Activated effector memory CD4-positive, alpha-beta T cell treated with Interleukin-2 at 50 U/mL for 16 hours (primary cell): Measurements from ENCODE around the gene DESI1.
"Not testable (repeated sequence)": the region's sequence is repeated elsewhere in the genome, so short reads cannot be mapped to it uniquely, and the experiment has no call there.

Experiments
- DNase-seq: peaks from one replicate; pipeline ENCODE4 v3.0.0-alpha.2; 2020

Gene DESI1

DNA sequence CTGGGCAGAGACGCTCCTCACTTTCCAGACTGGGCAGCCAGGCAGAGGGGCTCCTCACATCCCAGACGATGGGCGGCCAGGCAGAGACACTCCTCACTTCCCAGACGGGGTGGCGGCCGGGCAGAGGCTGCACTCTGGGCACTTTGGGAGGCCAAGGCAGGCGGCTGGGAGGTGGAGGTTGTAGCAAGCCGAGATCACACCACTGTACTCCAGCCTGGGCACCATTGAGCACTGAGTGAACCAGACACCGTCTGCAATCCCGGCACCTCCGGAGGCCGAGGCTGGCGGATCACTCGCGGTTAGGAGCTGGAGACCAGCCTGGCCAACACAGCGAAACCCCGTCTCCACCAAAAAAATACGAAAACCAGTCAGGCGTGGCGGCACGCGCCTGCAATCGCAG lies 10.8 kb upstream of the DESI1 start:
- not testable (repeated sequence) for DNase-seq

DNA sequence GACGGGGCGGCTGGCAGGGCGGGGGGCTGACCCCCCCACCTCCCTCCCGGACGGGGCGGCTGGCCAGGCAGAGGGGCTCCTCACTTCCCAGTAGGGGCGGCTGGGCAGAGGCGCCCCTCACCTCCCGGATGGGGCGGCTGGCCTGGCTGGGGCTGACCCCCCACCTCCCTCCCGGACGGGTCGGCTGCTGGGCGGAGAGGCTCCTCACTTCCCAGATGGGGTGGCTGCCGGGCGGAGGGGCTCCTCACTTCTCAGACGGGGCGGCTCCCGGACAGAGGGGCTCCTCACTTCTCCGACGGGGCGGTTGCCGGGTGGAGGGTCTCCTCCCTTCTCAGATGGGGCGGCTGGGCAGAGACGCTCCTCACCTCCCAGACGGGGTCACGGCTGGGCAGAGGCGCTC lies 10.3 kb upstream of the DESI1 start:
- not testable (repeated sequence) for DNase-seq

DNA sequence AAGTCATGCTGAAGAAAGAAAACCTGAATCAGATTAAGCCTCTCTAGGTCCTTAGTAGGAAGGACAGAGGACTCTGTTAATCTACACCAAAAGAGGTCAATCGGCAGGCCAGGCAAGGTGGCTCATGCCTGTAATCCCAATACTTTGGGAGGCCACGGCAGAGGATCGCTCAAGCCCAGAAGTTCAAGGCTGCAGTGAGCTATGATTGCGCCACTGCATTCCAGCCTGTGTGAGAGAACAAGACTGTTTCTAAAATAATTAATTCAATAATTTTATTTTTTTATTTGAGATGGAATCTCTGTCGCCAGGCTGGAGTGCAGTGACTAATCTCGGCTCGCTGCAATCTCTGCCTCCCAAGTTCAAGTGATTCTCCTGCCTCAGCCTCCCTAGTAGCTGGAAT lies 4.7 kb upstream of the DESI1 start:
- DNase-seq = no peak

DNA sequence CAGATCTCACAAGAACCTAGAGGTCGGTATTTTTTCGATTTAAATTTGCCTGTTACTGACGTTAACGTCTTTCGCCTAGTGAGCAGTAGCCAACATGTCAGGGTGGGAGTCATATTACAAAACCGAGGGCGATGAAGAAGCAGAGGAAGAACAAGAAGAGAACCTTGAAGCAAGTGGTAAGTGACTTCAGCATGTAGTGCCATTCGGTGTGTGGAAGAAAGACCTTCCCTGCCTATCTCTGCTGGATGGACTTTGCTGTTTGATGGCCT lies 1.0 kb upstream of the DESI1 start:
- no peak for DNase-seq

DNA sequence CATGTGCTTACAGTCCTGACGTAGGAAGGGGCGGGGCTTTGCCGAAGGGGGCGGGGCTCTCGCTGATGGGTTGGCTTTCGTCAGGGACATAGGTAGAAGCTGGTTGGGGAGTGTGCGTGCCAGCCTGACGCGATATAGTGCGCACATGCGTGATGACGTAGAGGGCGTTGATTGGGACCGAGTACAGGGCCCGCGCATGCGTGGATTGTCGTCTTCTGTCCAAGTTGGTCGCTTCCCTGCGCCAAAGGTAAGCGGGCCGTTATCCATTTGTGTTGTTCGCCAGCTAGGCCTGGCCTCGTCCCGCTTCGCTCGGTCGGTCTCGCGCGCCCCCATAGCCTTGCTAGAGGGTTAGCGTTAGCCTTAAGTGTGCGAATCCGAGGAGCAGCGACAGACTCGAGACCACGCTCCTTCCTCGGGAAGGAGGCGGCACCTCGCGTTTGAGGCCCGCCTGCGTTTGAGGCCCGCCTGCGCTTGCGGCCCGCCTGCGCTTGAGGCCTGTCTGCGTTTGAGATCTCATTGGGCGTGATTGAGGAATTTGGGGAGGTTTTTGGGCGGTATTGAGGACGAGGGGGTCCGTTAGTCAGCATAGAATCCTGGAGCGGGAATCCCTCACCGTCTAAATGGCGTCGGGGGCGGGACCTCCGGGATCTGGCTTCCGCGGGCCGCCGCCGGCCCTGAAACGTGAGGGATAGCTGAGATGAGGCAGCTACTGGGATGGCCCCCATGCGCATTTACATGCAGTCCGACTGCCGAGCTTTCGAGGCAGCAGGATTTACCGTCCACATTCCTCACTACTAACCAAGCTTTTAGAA lies 462 bp upstream of the DESI1 start, which contains the start of gene XRCC6:
XRCC6 (plus strand) TSS at position 197 of the 812 bp plus-strand sequence. CDS start 710 bp downstream, outside the sequence.
- peak; percentile 99 for DNase-seq

DNA sequence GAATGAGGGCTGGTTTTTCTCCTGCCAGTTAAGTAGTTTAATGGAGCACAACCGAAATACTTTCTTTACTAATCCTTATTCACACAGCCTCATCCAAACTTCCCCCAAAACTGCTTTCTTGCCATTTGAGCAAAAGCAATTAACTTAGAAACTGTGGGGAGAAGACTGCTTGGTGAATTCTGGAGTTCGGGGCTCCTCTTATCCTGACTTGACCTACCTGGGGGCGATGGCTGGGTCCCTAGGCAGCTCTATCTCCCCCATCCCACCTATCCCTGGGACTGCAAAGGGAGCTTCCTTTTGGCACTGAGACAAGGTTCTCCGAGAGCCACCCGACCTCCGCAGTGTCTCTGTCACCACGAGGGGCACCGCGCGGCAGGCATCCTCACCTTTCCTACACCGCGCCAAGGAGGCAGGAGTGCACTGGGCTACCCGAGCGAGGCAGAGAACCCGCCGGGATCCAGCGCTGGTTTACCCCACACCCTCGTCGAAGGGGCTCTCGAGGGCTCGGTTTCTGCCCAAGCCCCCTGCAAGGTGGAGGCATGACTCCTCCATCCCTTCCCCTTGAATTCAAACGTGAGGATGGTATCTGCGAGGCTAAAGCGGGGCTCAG lies 759 bp downstream of the DESI1 start:
- DNase-seq = peak; percentile 15

DNA sequence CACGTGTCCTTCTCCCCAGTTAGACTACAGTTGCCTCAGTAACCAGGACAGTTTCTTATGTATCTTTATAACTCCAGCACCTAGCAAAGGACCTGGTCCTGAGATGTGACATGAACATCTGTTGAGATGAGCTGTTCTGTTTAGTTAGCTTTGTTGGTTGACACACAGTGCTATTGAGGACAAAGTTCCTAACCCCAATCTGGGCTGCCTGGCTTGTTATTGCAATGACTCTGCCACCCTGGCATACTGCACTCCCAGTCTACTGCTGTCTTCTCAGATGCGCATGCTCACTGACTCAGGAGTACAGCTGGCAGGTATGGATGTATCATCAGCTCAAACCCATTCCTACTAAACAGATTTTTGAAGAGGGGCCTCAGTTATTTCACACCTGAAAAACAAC lies 7.4 kb downstream of the DESI1 start:
- DNase-seq = no peak

DNA sequence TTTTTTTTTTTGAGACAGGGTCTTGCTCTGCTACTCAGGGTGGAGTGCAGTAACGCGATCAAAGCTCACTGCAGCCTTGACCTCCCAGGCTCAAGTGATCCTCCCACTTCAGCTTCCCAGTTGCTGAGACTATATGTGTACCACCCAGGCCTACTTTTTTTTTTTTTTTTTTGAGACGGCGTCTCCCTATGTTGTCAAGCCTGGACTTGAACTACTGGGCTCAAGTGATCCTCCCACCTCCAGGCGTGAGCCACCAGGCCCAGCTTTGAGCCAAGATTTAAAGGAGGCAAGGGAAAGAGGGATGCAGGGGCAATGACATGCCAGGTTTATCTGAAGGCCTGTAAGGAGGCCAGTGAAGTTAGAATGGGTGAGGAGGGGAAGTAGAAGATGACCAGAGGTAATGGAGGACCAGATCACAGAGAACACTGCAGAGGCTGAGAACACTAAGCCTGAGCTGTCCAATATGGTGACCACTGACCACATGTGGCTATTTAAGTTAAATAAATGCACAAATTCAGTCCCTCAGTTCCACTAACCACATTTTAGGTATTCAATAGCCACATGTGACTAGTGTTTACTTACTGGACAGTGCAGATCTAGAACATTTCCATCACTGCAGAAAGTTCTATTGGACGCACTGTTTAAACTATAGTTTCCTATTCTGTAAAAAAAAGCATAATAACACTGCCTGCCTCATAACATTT lies 8.1 kb downstream of the DESI1 start:
- no peak for DNase-seq

DNA sequence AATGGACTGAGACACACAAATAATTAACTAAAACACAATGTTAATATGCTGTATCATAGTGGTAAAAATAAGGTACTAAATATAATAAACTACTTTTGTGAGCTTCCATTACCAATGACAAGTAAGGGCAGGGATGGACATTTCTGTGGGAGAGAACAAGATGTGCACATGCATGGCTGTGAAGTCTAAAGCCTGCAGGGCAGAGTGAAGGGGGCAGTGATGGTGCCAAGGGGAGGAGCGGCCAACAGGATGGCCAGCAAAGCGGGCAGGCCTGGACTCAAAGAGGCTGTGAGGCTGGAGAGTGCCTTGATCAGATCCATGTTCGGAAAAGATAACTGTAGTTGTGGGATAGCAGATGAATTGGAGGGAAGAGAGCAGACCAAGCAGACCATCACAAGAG lies 12.5 kb downstream of the DESI1 start:
- no peak for DNase-seq

DNA sequence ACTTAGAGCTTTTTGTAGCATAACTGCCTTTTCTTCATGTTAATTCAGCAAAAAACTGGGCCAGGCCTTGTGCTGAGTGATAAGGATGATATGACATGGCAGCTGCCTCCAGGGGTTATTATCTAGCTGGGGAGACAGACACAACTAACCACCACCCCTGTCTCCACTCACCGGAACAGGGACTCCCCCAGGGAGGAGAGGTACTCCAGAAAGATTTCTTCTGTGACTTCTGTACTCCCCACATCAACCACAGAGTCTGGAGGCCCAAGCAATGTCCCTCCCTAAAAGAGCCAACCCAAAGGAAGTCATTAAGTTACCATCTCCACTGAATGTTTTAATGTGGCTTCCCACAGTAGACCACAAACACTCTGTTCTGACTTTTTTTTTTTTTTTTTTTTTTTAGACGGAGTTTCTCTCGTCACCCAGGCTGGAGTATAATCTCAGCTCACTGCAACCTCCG lies 16.9 kb downstream of the DESI1 start:
- peak; percentile 32 for DNase-seq

DNA sequence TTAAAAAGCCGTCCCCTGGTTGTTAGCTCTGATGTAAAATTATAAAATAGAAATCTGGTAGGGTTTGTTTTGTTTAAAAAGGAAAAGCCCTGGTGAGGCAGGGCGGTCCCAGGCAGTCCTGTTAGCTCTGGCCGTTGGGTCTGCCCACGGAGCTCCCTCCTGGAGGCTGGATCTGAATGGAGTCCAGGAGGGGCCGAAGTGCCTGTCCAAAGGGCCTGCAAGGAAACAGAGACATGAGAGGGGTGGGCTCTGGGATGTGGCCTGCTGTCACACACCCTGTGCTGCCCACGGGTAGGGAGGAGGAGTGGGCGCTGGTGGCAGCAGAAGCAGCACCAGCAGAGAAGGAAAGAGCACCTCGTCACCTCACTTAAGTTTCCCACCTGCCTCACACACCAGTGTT lies 19.9 kb downstream of the DESI1 start:
- DNase-seq = no peak

DNA sequence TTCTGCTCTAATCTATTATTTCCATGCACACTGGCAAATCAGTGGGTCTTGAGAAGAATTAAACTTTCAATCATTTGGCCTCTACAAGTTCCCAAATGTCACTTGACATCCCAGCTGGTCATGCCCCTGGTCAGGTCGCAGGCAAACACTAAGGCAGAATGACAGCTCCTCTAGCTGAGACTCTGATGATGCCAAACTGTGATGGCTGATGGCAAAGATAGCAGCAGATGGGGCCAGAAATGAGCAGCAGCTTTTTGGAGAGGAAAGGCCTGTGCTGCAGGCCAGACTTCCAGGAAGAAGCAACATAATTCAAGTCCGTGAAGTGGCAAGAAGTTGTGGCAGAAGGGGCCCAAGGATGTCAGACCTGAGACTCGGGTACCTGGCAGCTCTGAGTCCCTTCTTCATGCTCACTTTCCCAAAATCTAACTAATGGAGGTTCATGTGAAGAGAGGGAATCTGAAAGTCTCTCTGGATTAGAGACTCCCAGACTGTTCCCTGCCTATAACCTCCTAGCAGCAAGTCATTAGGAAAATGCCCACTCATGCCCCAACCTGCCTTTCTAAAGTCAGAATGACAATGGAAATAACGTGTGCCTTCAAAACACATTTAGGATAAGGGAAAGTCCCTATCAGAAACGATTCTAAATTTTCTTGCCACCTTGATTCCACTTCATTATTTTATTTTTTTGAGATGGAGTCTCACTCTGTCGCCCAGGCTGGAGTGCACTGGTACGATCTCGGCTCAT lies 21.8 kb downstream of the DESI1 start:
- no peak for DNase-seq

DNA sequence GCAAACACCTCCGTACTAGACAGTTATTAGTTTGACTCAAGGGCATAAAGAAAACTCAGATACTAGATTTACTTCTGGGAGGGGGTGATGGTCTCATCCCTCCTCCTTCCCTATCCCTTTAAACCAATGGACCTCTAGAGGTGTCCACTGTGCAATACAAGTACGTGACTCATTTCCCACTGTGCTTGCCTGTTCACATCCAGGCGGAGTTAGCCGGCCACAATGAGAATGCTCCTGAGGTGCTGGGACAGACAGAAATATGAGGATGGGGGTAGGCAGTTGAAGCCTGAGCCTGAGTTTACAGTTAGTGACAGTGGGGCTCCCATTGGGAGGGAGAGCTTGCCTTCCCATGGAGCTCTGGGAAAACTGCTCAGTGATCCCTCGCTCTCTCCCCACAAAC lies 22.8 kb downstream of the DESI1 start:
- DNase-seq = no peak

DNA sequence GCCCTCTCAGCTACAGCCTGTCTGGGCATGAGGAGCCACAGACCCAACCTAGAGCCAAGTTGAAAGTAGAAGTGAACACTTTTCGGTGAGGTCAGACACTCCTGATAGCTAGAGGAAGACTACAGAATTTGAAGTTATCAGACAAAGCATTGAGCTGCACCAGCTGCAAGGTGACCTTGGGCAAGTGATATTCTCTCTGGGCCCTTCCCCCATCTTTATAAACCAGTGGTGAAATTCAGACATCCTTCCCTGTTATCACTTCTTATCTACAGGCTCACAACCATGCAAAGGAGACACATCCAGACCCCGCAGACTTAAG lies 23.2 kb downstream of the DESI1 start:
- no peak for DNase-seq

DNA sequence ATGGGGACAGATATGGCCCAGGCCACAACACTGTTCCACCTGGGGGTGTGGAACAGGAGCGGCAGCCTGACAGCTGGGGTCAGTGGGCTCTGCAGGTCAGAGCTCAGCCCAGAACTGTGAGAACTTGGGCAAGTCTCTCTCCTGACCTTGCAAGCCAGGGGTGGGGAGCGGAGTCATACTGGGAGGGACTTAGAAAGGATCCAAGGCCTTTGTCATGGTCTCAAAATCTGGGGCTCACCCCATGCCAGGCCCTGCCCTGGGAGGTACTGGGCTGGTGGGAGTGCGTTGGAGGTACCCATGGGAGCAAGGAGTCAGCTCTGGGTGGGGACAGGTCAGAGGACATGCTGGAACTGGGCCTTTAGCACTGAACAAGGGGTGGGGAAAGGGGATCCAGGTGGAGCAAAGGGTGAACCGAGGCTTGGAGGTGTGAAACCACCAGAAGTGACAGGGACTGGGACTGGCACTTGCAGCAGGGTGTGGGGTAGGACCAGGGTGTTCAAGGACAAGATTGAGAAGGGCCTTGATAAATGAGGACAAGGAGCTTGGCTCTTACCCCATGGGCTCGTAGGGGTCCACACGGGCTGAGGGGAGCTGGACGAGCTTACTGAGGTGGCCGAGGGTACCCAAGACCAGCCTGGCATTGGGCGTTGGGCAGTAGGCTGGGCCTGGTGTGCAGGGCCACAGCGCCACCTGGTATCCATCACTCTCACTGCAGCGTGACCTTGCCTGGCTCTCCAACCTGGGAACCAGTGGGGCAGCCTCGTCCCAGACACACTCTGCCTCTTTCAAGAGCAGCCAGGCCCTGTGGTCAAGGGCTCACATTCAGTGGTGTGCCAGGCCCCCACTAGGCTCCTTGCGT lies 23.8 kb downstream of the DESI1 start:
- DNase-seq = no peak

DNA sequence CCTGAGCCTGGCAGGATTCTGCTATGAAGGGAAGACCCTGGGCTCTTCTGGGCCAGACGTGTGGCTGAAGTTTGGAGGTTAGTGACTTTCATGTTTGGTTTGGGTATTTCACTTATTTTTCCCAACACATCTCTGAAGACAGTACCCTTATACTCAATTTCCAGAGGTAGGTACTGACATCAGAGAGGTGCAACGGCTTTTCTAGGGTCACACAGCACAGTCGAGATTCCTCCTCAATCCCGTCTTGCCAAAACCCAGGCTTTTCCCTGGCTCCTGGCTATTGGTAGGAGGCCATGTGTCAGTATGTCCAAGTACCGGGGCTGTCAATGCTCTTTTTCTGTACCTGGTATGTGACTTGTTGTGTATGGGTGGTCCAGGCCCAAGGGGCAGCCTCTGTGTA lies 25.1 kb downstream of the DESI1 start:
- no peak for DNase-seq

DNA sequence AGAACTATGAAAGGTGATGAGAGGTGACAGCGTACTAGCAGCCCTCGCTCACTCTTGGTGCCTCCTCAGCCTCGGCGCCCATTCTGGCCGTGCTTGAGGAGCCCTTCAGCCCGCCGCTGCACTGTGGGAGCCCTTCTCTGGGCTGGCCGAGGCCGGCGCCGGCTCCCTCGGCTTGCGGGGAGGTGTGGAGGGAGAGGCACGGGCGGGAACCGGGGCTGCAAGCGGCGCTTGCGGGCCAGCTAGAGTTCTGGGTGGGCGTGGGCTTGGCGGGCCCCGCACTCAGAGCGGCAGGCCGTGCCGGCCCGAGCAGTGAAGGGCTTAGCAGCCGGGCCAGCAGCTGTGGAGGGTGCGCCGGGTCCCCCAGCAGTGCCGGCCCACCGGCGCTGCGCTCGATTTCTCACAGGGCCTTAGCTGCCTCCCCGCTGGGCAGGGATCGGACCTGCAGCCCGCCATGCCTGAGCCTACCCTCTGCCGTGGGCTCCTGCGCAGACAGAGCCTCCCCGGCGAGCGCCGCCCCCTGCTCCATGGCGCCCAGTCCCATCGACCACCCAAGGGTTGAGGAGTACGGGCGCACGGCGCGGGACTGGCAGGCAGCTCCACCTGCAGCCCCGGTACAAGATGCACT lies 27.4 kb downstream of the DESI1 start:
- DNase-seq = not testable (repeated sequence)

DNA sequence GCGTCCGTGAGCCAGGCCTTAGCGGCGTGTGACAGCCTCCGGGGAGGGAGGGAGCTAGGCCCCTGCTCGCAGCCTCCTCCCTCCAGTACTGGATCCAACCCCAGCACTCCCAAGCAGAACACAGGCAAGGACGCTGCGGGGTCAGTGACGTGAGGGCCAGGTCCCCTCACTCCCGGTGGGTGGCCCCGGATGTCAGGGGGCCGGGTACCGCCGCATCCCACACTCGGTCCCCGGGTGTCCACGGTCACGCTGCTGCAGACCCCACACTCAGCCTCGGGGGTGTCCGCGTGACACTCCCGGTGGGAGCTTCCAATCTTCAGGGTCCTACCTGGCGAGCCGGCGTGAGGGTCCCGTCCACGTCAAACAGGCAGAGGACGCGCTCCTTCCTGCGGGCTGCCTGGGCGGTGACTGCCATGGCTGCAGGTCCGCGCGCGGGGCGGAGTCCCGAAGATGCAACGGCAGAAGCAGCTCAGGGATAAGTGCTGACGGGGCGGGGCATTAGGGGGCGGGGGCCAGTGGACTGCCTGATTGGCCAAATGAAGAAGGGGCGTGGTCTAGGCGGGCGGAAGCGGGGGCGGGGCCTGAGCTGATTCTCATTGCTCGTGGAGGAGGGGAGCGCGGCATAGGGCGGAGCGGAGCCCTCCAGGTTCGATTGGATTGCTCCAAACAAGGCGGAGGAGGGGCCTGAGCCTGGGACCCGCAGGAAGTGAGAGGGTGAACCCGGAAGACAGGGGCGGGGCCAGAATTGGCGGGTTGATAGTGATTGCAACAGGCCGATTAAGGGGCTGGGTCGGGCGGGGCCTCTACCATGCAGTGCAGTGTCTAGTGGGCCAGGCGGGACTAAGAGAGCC lies 31.2 kb downstream of the DESI1 start, which contains the start of gene PMM1:
PMM1 (minus strand) TSS at position 450 of the 851 bp plus-strand sequence; CDS start at position 415, 35 bp downstream.
- peak; percentile 100 for DNase-seq

DNA sequence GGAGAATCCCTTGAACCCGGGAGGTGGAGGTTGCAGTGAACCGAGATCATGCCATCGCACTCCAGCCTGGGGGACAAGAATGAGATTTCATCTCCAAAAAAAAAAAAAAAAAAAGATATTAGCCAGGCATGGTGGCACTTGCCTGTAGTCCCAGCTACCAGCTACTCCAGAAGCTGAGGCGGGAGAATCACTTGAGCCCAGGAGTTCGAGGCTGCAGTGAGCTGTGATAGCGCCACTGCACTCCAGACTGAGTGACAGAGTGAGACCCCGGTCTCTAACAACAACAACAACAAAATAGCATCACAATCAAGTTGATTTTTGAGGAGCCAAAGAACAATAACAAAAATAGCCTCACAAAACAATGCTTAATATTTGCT lies 33.5 kb downstream of the DESI1 start:
- DNase-seq = no peak

DNA sequence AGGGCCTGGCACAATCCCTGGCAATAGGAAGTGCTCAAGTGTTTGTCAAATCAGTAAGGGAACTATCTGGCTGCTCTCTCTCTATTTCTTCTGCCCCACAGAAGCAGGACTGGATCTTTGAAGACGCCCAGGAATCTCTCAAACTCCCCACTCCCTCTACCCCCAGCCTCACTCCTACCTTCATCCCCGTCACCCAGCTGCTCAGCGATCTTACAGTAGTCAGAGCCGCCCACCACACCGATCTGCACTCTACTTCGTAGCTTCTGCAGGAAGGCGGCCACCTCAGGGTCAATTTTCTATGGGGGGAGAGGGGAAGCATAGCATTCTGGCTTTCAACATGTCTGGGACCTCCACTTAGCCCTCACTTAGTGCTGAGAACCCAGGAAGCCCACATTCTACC lies 34.9 kb downstream of the DESI1 start:
- DNase-seq = no peak

DNA sequence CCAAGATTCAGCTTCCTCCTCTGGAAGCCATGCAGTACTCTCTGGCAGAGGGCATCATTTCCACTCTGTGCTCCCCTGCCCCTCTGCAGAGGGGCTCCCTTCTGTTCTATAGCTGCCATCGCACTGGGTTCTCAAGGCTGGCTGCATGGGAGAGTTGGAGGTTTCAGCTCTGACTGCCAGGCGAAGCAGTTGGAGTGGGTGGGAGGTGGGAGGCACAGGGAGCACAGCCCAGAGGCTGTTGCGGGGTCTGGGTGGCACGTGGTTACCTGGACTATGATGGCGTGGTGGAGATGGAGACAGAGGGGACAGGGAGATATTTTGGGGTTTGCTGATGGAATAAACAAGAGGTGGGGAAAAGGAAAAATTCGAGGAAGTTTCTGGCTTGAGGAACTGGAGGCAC lies 36.0 kb downstream of the DESI1 start:
- DNase-seq = no peak
